Posterior vena cava (tissue), 2 donors: ENCODE results near the gene PSMB3. TPM values are rescaled to one million over a fixed set of nuclear protein-coding genes. Genes with fewer than 3 reads are reported as not detected.

Experiments
- microRNA-seq, 2 donors: library from miRNA; unstranded; fragments of <30 nt; microRNA quantifications; one replicate each; pipeline ENCODE4 v1.2.0, GENCODE V29; 2020 to 2021; ENCODE audit warnings: borderline microRNAs expressed in 2 of 2
- total RNA-seq, 2 donors: library from RNA; stranded (reverse); fragmentation: NEBNext Ultra II Directional; extraction: Animal tissue kit (Norgen Biotek cat#: 25700); gene quantifications; one replicate each; pipeline ENCODE4 v1.2.1, GENCODE V29; 2021
- donor health status: DM: yes; HTN: yes; CAD: no.
- donor health status: DM: yes; HTN: yes; CAD: no.

PSMB3 gene
- total RNA-seq, 2 donors from 2014 or later, result 133 to 137 TPM

Small RNA genes lying within 50 kb of the gene (microRNA-seq; reads per million reads assigned to microRNA genes)
- 0 to 0.97 reads per million in 2 donors for gene MIR4726

Other genes with a start within 250 kb of the PSMB3 start
- gene SRCIN1, start 146.8 kb upstream of the PSMB3 start, total RNA-seq, result 1 to 10 TPM in 1 of 2 donors, under 1 TPM in 1; 0.93 to 1.2 TPM
- 1 to 10 TPM; 1.6 to 2.6 TPM for gene EPOP, start 77.8 kb upstream of the PSMB3 start, total RNA-seq
- gene MLLT6, start 47.5 kb upstream of the PSMB3 start, total RNA-seq, result 10 to 100 TPM; 79.7 to 82.4 TPM
- gene CISD3, start 22.4 kb upstream of the PSMB3 start, total RNA-seq, result 10 to 100 TPM; 24.7 to 27.4 TPM
- 10 to 100 TPM; 51.3 to 53.9 TPM for gene PCGF2, start 4.4 kb upstream of the PSMB3 start, total RNA-seq
- gene PIP4K2B, start 46.8 kb downstream of the PSMB3 start, total RNA-seq, result 10 to 100 TPM; 38.7 to 45.7 TPM
- gene CWC25, start 72.6 kb downstream of the PSMB3 start, total RNA-seq, result 10 to 100 TPM; 13.6 to 14.9 TPM
- gene RPL23, start 101.0 kb downstream of the PSMB3 start, total RNA-seq, result 1,000 to 10,000 TPM; 1,179 to 1,230 TPM
- 100 to 1,000 TPM in 1 of 2 donors, 10 to 100 TPM in 1; 95.2 to 119 TPM for gene LASP1, start 117.3 kb downstream of the PSMB3 start, total RNA-seq
- gene FBXO47, start 214.7 kb downstream of the PSMB3 start, total RNA-seq, result not detected